Fibroblast of pulmonary artery (primary cell): ENCODE measurements around the gene WDPCP.
A peak's percentile ranks its signal among the peaks of the same experiment; 100 is the strongest.

Experiments
- DNase-seq: peaks from one replicate; pipeline ENCODE4 v3.0.0-alpha.2; 2010; ENCODE audit warnings: low read depth
- H3K4me3 ChIP-seq: replicated peaks from 2 replicates; pipeline ENCODE4 v1.5.1; 2011; ENCODE audit warnings: low read depth, mild to moderate bottlenecking, control low read depth, low read length, moderate library complexity
- CTCF ChIP-seq: IDR thresholded peaks from 2 replicates; pipeline ENCODE4 v1.5.1; 2011; ENCODE audit warnings: mild to moderate bottlenecking, control low read depth, low read length, inconsistent platforms; ENCODE audit errors: missing control alignments

Gene WDPCP

GRCh38 chr2:63555931-63556330, 32.3 kb downstream of the WDPCP start:
- no peak for DNase-seq
- no peak overlapping the region for H3K4me3 ChIP-seq
- no peak for TF ChIP-seq CTCF

- no peak overlapping the region for H3K4me3 ChIP-seq
- no peak for TF ChIP-seq CTCF
- DNase-seq = no peak
Measured at GRCh38 chr2:63555299-63555698, 33.0 kb downstream of the WDPCP start.

GRCh38 chr2:63553049-63553448, 35.2 kb downstream of the WDPCP start:
- no peak overlapping the region for H3K4me3 ChIP-seq
- DNase-seq = no peak
- no peak for TF ChIP-seq CTCF

GRCh38 chr2:63545023-63545422, 43.3 kb downstream of the WDPCP start:
- no peak overlapping the region for H3K4me3 ChIP-seq
- DNase-seq = no peak
- no peak for TF ChIP-seq CTCF

- TF ChIP-seq CTCF = peak; percentile 60
- peak; percentile 30 for DNase-seq
- no peak overlapping the region for H3K4me3 ChIP-seq
Measured at GRCh38 chr2:63544017-63544627, 44.2 kb downstream of the WDPCP start.

- no peak for TF ChIP-seq CTCF
- DNase-seq = no peak
- H3K4me3 ChIP-seq = no peak overlapping the region
Measured at GRCh38 chr2:63539416-63540162, 48.7 kb downstream of the WDPCP start.

- no peak for DNase-seq
- no peak overlapping the region for H3K4me3 ChIP-seq
- TF ChIP-seq CTCF = no peak
Measured at GRCh38 chr2:63538390-63538789, 49.9 kb downstream of the WDPCP start.
